HCT116 (cell line): Measurements from ENCODE around the gene APBB1IP. TPM values are rescaled to one million over a fixed set of nuclear protein-coding genes. Genes with fewer than 3 reads are reported as not detected.

Experiments
- ATAC-seq: fragments of 200-7000 bp; cut with Tn5 transposase; 2 replicates; pipeline ENCODE4 v1.9.1; 2020; ENCODE audit warnings: mild to moderate bottlenecking, moderate library complexity
- BruUV-seq: library from RNA; stranded (reverse); fragments of 400-500 nt; replicated peaks from 2 replicates; lab custom pipeline; 2021; lab: Mats Ljungman, UMichigan
- CTCF ChIA-PET: fragments of 300-600 bp; sonication (Branson Sonifier 250); formaldehyde crosslinking; loops from one replicate; lab custom pipeline; 2021; ENCODE audit warnings: antibody characterized with exemption; lab: Charles Lee
- POLR2A ChIA-PET: fragments of 300-600, 350-600 bp; sonication (Branson Sonifier 250); formaldehyde crosslinking; loops from one replicate; lab custom pipeline; 2021; ENCODE audit warnings: antibody characterized with exemption; lab: Charles Lee
- RAD21 ChIA-PET, 2 experiments: fragments of 300-600 bp; sonication (Branson Sonifier 250); formaldehyde crosslinking; loops; one replicate each; lab custom pipeline; 2023; ENCODE audit warnings: low total read pairs in 2 of 2; ENCODE audit not compliant: uncharacterized antibody in 2 of 2, unreplicated experiment in 2 of 2, low non-redundant PET in 1 of 2; lab: Charles Lee
- DNase-seq: peaks from one replicate; pipeline ENCODE4 v3.0.0-alpha.2; 2010; ENCODE audit warnings: low read depth, low spot score
- H2AFZ ChIP-seq: fragments of 200-600 bp; shearing (Covaris generic), sonication (generic); 2 replicates; pipeline ENCODE4 v1.6.1; 2017; ENCODE audit warnings: low read depth, mixed run types, mixed read lengths, antibody characterized with exemption, low read length; ENCODE audit not compliant: poor library complexity, severe bottlenecking
- H3K27ac ChIP-seq: 2 replicates; pipeline ENCODE4 v1.5.1; 2012; ENCODE audit warnings: low read depth, low read length
- H3K27me3 ChIP-seq: fragments of 200-600 bp; sonication (generic); 2 replicates; pipeline ENCODE4 v1.6.1; 2016; ENCODE audit warnings: mixed run types, low read length, mixed read lengths; ENCODE audit not compliant: insufficient read depth
- H3K36me3 ChIP-seq, 2 experiments: fragments of 200-500 bp in 1 of 2; fragments of 200-600 bp in 1 of 2; sonication (Bioruptor generic) in 1 of 2; sonication (generic) in 1 of 2; 2 replicates each; pipeline versions ENCODE4 v1.5.1 to v1.6.1; 2014 to 2016; ENCODE audit warnings: low read length in 2 of 2, inconsistent platforms in 1 of 2, mixed read lengths in 1 of 2, mixed run types in 1 of 2; ENCODE audit not compliant: insufficient read depth in 2 of 2, control insufficient read depth in 1 of 2
- H3K4me1 ChIP-seq, 2 experiments: fragments of 200-600 bp in 1 of 2; sonication (generic) in 1 of 2; 2 replicates each; pipeline versions ENCODE4 v1.5.1 to v1.6.1; 2012 to 2017; ENCODE audit warnings: low read length in 2 of 2, inconsistent platforms in 1 of 2, mild to moderate bottlenecking in 1 of 2, mixed read lengths in 1 of 2, mixed run types in 1 of 2, moderate library complexity in 1 of 2; ENCODE audit not compliant: insufficient read depth in 2 of 2, control insufficient read depth in 1 of 2
- H3K4me2 ChIP-seq: fragments of 200-600 bp; sonication (generic); 2 replicates; pipeline ENCODE4 v1.6.1; 2017; ENCODE audit warnings: mixed run types, low read length, mixed read lengths
- H3K4me3 ChIP-seq, 2 experiments: fragments of 200-600 bp in 1 of 2; sonication (generic) in 1 of 2; replicated peaks in 1 of 2; 2 replicates each; pipeline ENCODE4 v1.5.1; 2011 to 2016; ENCODE audit warnings: low read length in 2 of 2, control low read depth in 1 of 2, low read depth in 1 of 2, mild to moderate bottlenecking in 1 of 2, mixed read lengths in 1 of 2, mixed run types in 1 of 2
- H3K79me2 ChIP-seq: fragments of 200-600 bp; sonication (generic); 2 replicates; pipeline ENCODE4 v1.6.1; 2017; ENCODE audit warnings: mild to moderate bottlenecking, mixed run types, low read length, moderate library complexity, mixed read lengths; ENCODE audit not compliant: insufficient read depth
- H3K9ac ChIP-seq: fragments of 200-600 bp; sonication (generic); 2 replicates; pipeline ENCODE4 v1.6.1; 2016; ENCODE audit warnings: low read length, mixed read lengths
- H3K9me2 ChIP-seq: fragments of 200-600 bp; sonication (generic), shearing (Covaris generic); 2 replicates; pipeline ENCODE4 v1.6.1; 2017; ENCODE audit warnings: mixed run types, mild to moderate bottlenecking, moderate library complexity; ENCODE audit not compliant: insufficient read depth
- H3K9me3 ChIP-seq, 2 experiments: fragments of 200-500 bp in 1 of 2; fragments of 200-600 bp in 1 of 2; sonication (Bioruptor generic) in 1 of 2; sonication (generic) in 1 of 2; 2 replicates each; pipeline ENCODE4 v1.6.1; 2014 to 2017; ENCODE audit warnings: low read length in 2 of 2, mixed read lengths in 2 of 2, inconsistent platforms in 1 of 2, low read depth in 1 of 2, mild to moderate bottlenecking in 1 of 2, mixed run types in 1 of 2, moderate library complexity in 1 of 2; ENCODE audit not compliant: control insufficient read depth in 1 of 2, insufficient read depth in 1 of 2
- H4K20me1 ChIP-seq: fragments of 200-600 bp; sonication (generic), shearing (Covaris generic); 2 replicates; pipeline ENCODE4 v1.6.1; 2017; ENCODE audit warnings: mixed run types, mild to moderate bottlenecking, moderate library complexity; ENCODE audit not compliant: insufficient read depth
- ATF3 ChIP-seq: IDR thresholded peaks from 2 replicates; pipeline ENCODE4 v1.6.1; 2012
- CBX3 ChIP-seq: IDR thresholded peaks from 2 replicates; pipeline ENCODE4 v1.6.1; 2012; ENCODE audit warnings: low read depth
- CEBPB ChIP-seq: IDR thresholded peaks from 2 replicates; pipeline ENCODE4 v1.6.1; 2012; ENCODE audit warnings: low read depth
- EGR1 ChIP-seq: IDR thresholded peaks from 2 replicates; pipeline ENCODE4 v1.6.1; 2012; ENCODE audit warnings: low read depth
- ELF1 ChIP-seq: IDR thresholded peaks from 2 replicates; pipeline ENCODE4 v1.6.1; 2012; ENCODE audit warnings: low read depth, borderline replicate concordance
- EZH2 ChIP-seq: fragments of 200-600 bp; sonication (generic); IDR thresholded peaks from 2 replicates; pipeline ENCODE4 v1.6.1; 2017; ENCODE audit warnings: antibody characterized with exemption, mixed run types
- EZH2phosphoT487 ChIP-seq: fragments of 200-600 bp; IDR thresholded peaks from 2 replicates; pipeline ENCODE4 v1.6.1; 2018; ENCODE audit warnings: antibody characterized with exemption, borderline replicate concordance
- FOSL1 ChIP-seq: IDR thresholded peaks from 2 replicates; pipeline ENCODE4 v1.6.1; 2012; ENCODE audit warnings: low read depth
- JUND ChIP-seq: IDR thresholded peaks from 2 replicates; pipeline ENCODE4 v1.6.1; 2012
- POLR2A ChIP-seq: IDR thresholded peaks from 2 replicates; pipeline ENCODE4 v1.7.0; 2011; ENCODE audit warnings: borderline replicate concordance; ENCODE audit not compliant: insufficient read depth, insufficient read length; ENCODE audit errors: extremely low read depth
- RAD21 ChIP-seq: IDR thresholded peaks from 2 replicates; pipeline ENCODE4 v1.6.1; 2012; ENCODE audit warnings: low read depth, mild to moderate bottlenecking
- REST ChIP-seq: IDR thresholded peaks from 2 replicates; pipeline ENCODE4 v1.6.1; 2012; ENCODE audit warnings: low read depth
- SP1 ChIP-seq: IDR thresholded peaks from 2 replicates; pipeline ENCODE4 v1.6.1; 2012; ENCODE audit warnings: low read depth
- SRF ChIP-seq: IDR thresholded peaks from 2 replicates; pipeline ENCODE4 v1.6.1; 2012; ENCODE audit warnings: low read depth
- YY1 ChIP-seq: IDR thresholded peaks from 2 replicates; pipeline ENCODE4 v1.6.1; 2011; ENCODE audit warnings: low read length, low read depth, moderate library complexity, mild to moderate bottlenecking; ENCODE audit not compliant: insufficient replicate concordance; ENCODE audit errors: extremely low read depth
- ZFX ChIP-seq: fragments of 450-650 bp; IDR thresholded peaks from 2 replicates; pipeline ENCODE4 v1.6.1; 2017
- intact Hi-C: fragments of 100-400 bp; cut with micrococcal nuclease; formaldehyde crosslinking; loops from 2 replicates; pipeline ENCODE4 v1.10.0; 2022
- total RNA-seq: library from RNA; stranded (reverse); gene quantifications from one replicate; pipeline ENCODE4 v1.2.1, GENCODE V29; 2021; ENCODE audit not compliant: unreplicated experiment

Gene APBB1IP
- total RNA-seq, 1 experiment from 2014 or later = 0.27 TPM

DNA sequence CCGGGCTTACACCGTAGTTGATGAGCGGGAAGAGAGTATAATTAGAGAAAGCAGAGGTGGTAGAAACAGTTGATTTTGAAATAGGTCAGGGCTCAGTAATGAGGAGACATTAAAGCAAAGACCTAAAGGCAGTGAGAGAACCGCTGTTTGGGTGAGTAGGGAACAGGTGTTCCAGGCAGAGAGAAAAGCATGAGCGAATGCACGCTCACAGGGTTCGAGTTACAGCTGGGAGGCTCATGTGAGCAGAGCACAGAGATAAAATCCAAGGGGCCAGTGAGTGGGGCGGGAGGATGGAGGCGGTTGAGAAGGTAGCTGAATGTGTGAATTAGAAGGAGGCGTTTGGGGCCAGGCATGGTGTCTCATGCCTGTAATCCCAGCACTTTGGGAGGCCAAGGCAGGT lies 39.9 kb downstream of the APBB1IP start:
- Histone ChIP-seq H3K4me3 (no peak overlapping the region), H3K9ac (no peak overlapping the region), H2AFZ (no peak overlapping the region), H3K9me2 (no peaks in the 10 kb centered on the region), H3K4me1 (no peaks in the 10 kb centered on the region), H3K4me2 (no peak overlapping the region), H3K27ac (no peak overlapping the region), H4K20me1 (no peaks in the 10 kb centered on the region), H3K36me3 (no peaks in the 10 kb centered on the region), H3K27me3 (no peaks in the 10 kb centered on the region), H3K79me2 (no peaks in the 10 kb centered on the region), H3K9me3 (no peaks in the 10 kb centered on the region)
- ChIA-PET RAD21 (no interaction called here), CTCF (no interaction called here), POLR2A (no interaction called here)
- ATAC-seq (no peak), DNase-seq (no peak)
- no peak for TF ChIP-seq JUND
- TF ChIP-seq CEBPB = no peak
- no peak for TF ChIP-seq REST
- TF ChIP-seq YY1 = no peak
- TF ChIP-seq CBX3 = no peak
- no peak for TF ChIP-seq SP1
- TF ChIP-seq FOSL1 = no peak
- no peak for TF ChIP-seq EZH2phosphoT487
- no peak for TF ChIP-seq EGR1
- no peak for TF ChIP-seq SRF
- TF ChIP-seq POLR2A = no peak
- TF ChIP-seq ZFX = no peak
- no peak for TF ChIP-seq ELF1
- no peak for TF ChIP-seq RAD21
- TF ChIP-seq EZH2 = no peak
- TF ChIP-seq ATF3 = no peak
- intact Hi-C loops = no loop called here
- no TSS peak for BruUV-seq
